H1 (cell line): ENCODE data around the gene SRPK3. TPM values are rescaled to one million over a fixed set of nuclear protein-coding genes. Genes with fewer than 3 reads are reported as not detected.

ENCODE experiments used
- CTCF ChIA-PET: fragments of 300-600 bp; sonication (Branson Sonifier 250); formaldehyde crosslinking; loops from one replicate; lab custom pipeline; 2021; ENCODE audit not compliant: partially characterized antibody; lab: Charles Lee
- POLR2A ChIA-PET: fragments of 300-600 bp; sonication (Branson Sonifier 250); formaldehyde crosslinking; loops from one replicate; lab custom pipeline; 2021; ENCODE audit warnings: inconsistent platforms; ENCODE audit not compliant: partially characterized antibody; lab: Charles Lee
- DNase-seq, 2 experiments: peaks; one replicate each; pipeline versions ENCODE4 v3.0.0 to v3.0.0-alpha.2; 2010 to 2022; ENCODE audit warnings: low spot score in 2 of 2, low read depth in 1 of 2, mixed read lengths in 1 of 2
- FAIRE-seq: peaks from 2 replicates; lab custom pipeline; 2011; peaks lifted over from hg19 to GRCh38; lab: Jason Lieb, UNC
- H2AFZ ChIP-seq: 2 replicates; pipeline ENCODE4 v1.8.1; 2012; ENCODE audit warnings: low read length, inconsistent platforms
- H2AK5ac ChIP-seq: 2 replicates; pipeline ENCODE4 v1.6.1; 2013; ENCODE audit warnings: low read depth, low read length
- H2BK120ac ChIP-seq: replicated peaks from 2 replicates; pipeline ENCODE3; 2013; ENCODE audit warnings: low read depth, low read length, inconsistent platforms
- H2BK12ac ChIP-seq: 2 replicates; pipeline ENCODE4 v1.6.1; 2013; ENCODE audit warnings: low read depth, low read length
- H2BK15ac ChIP-seq: 2 replicates; pipeline ENCODE4 v1.6.1; 2013; ENCODE audit warnings: low read length
- H2BK20ac ChIP-seq: 2 replicates; pipeline ENCODE4 v1.6.1; 2013; ENCODE audit warnings: low read length
- H2BK5ac ChIP-seq: 2 replicates; pipeline ENCODE4 v1.6.1; 2013; ENCODE audit warnings: low read depth, low read length
- H3K14ac ChIP-seq: 2 replicates; pipeline ENCODE4 v1.6.1; 2013; ENCODE audit warnings: inconsistent platforms; ENCODE audit not compliant: insufficient read length
- H3K18ac ChIP-seq: 2 replicates; pipeline ENCODE4 v1.6.1; 2013; ENCODE audit warnings: low read length; ENCODE audit errors: extremely low read depth
- H3K23ac ChIP-seq: 2 replicates; pipeline ENCODE4 v1.6.1; 2013; ENCODE audit warnings: inconsistent platforms; ENCODE audit not compliant: insufficient read length
- H3K23me2 ChIP-seq: 2 replicates; pipeline ENCODE4 v1.6.1; 2013; ENCODE audit warnings: low read depth, low read length
- H3K27ac ChIP-seq: 2 replicates; pipeline ENCODE4 v1.6.1; 2011; ENCODE audit warnings: low read depth, low read length, inconsistent platforms
- H3K27me3 ChIP-seq, 4 experiments: replicated peaks in 1 of 4; 1 replicate in 1 of 4; 2 replicates in 3 of 4; pipeline versions ENCODE4 v1.6.1 to v1.8.1; 2011 to 2013; ENCODE audit warnings: low read length in 3 of 4, mild to moderate bottlenecking in 3 of 4, inconsistent platforms in 2 of 4, mixed read lengths in 2 of 4, moderate library complexity in 1 of 4; ENCODE audit not compliant: control insufficient read depth in 3 of 4, insufficient read depth in 3 of 4; ENCODE audit errors: extremely low read depth in 1 of 4
- H3K36me3 ChIP-seq, 4 experiments: 2 replicates each; pipeline versions ENCODE4 v1.6.1 to v1.8.1; 2011 to 2013; ENCODE audit warnings: mild to moderate bottlenecking in 4 of 4, low read length in 3 of 4, moderate library complexity in 2 of 4, control low read depth in 1 of 4, inconsistent platforms in 1 of 4; ENCODE audit not compliant: insufficient read depth in 4 of 4, control insufficient read depth in 2 of 4
- H3K4ac ChIP-seq: replicated peaks from 2 replicates; pipeline ENCODE3; 2013; ENCODE audit warnings: low read length, low read depth, mixed read lengths, inconsistent platforms; ENCODE audit not compliant: insufficient read length
- H3K4me1 ChIP-seq, 4 experiments: replicated peaks in 1 of 4; 1 replicate in 1 of 4; 2 replicates in 3 of 4; pipeline versions ENCODE4 v1.6.1 to v1.8.1; 2011 to 2013; ENCODE audit warnings: low read length in 3 of 4, inconsistent platforms in 2 of 4, mixed read lengths in 1 of 4; ENCODE audit not compliant: insufficient read depth in 4 of 4, control insufficient read depth in 3 of 4
- H3K4me2 ChIP-seq, 2 experiments: 2 replicates each; pipeline versions ENCODE4 v1.6.1 to v1.8.1; 2011 to 2013; ENCODE audit warnings: low read depth in 2 of 2, low read length in 2 of 2, control low read depth in 1 of 2, inconsistent platforms in 1 of 2, mild to moderate bottlenecking in 1 of 2; ENCODE audit not compliant: insufficient read depth in 1 of 2
- H3K4me3 ChIP-seq, 4 experiments: fragments of 200-600, 300-600 bp in 1 of 4; sonication (generic), shearing (Covaris generic), sonication (Bioruptor Twin) in 1 of 4; 2 replicates each; pipeline versions ENCODE4 v1.5.1 to v1.8.1; 2011 to 2016; ENCODE audit warnings: low read length in 4 of 4, low read depth in 3 of 4, control low read depth in 2 of 4, inconsistent platforms in 2 of 4, mild to moderate bottlenecking in 2 of 4, mixed read lengths in 1 of 4, moderate library complexity in 1 of 4; ENCODE audit not compliant: insufficient read depth in 2 of 4; ENCODE audit errors: extremely low read depth in 1 of 4
- H3K56ac ChIP-seq: replicated peaks from 2 replicates; pipeline ENCODE3; 2013; ENCODE audit warnings: low read depth, mild to moderate bottlenecking, mixed read lengths, low read length, inconsistent platforms; ENCODE audit not compliant: insufficient read length
- H3K79me1 ChIP-seq: 2 replicates; pipeline ENCODE4 v1.6.1; 2013; ENCODE audit warnings: low read depth, low read length, control low read depth
- H3K79me2 ChIP-seq, 2 experiments: 2 replicates each; pipeline versions ENCODE4 v1.6.1 to v1.8.1; 2012 to 2013; ENCODE audit warnings: low read length in 2 of 2, mild to moderate bottlenecking in 2 of 2, inconsistent platforms in 1 of 2; ENCODE audit not compliant: insufficient read depth in 2 of 2, control insufficient read depth in 1 of 2
- H3K9ac ChIP-seq, 4 experiments: replicated peaks in 1 of 4; 1 replicate in 1 of 4; 2 replicates in 3 of 4; pipeline versions ENCODE4 v1.6.1 to v1.8.1; 2011 to 2013; ENCODE audit warnings: low read depth in 3 of 4, low read length in 3 of 4, control low read depth in 2 of 4, mild to moderate bottlenecking in 2 of 4, moderate library complexity in 2 of 4, inconsistent platforms in 1 of 4; ENCODE audit errors: extremely low read depth in 1 of 4
- H3K9me3 ChIP-seq, 2 experiments: 2 replicates each; pipeline versions ENCODE4 v1.6.1 to v1.8.1; 2012 to 2013; ENCODE audit warnings: mild to moderate bottlenecking in 2 of 2, moderate library complexity in 2 of 2, control low read depth in 1 of 2, inconsistent platforms in 1 of 2, low read depth in 1 of 2, low read length in 1 of 2, mixed read lengths in 1 of 2; ENCODE audit not compliant: insufficient read depth in 2 of 2
- H4K20me1 ChIP-seq, 2 experiments: replicated peaks in 1 of 2; 2 replicates each; pipeline versions ENCODE3 to v1.8.1; 2011 to 2013; ENCODE audit warnings: inconsistent platforms in 2 of 2, low read length in 2 of 2, mild to moderate bottlenecking in 1 of 2; ENCODE audit not compliant: insufficient read depth in 2 of 2, control insufficient read depth in 1 of 2
- H4K5ac ChIP-seq: 2 replicates; pipeline ENCODE4 v1.6.1; 2013; ENCODE audit warnings: low read length, low read depth, mixed read lengths, inconsistent platforms; ENCODE audit not compliant: insufficient read length
- H4K8ac ChIP-seq: 2 replicates; pipeline ENCODE4 v1.8.0; 2013; ENCODE audit warnings: mild to moderate bottlenecking, moderate library complexity, low read length, inconsistent platforms; ENCODE audit not compliant: insufficient read depth; ENCODE audit errors: extremely low read depth
- H4K91ac ChIP-seq: replicated peaks from 2 replicates; pipeline ENCODE3; 2013; ENCODE audit warnings: low read length, mixed read lengths, inconsistent platforms; ENCODE audit not compliant: insufficient read length
- ASH2L ChIP-seq: fragments of 200-600, 300-600 bp; sonication (generic); IDR thresholded peaks from one replicate; pipeline ENCODE4 v1.7.1; 2017; ENCODE audit warnings: low read length
- CTBP2 ChIP-seq: IDR thresholded peaks from 2 replicates; pipeline ENCODE4 v1.7.0; 2011; ENCODE audit warnings: borderline replicate concordance, mild to moderate bottlenecking, moderate library complexity, mixed read lengths, low read length; ENCODE audit not compliant: insufficient read depth, insufficient read length
- E2F6 ChIP-seq: IDR thresholded peaks from 2 replicates; pipeline ENCODE4 v1.6.1; 2012; ENCODE audit warnings: inconsistent platforms
- EGR1 ChIP-seq: IDR thresholded peaks from 2 replicates; pipeline ENCODE4 v1.6.1; 2011; ENCODE audit warnings: low read depth, low read length, borderline replicate concordance
- EP300 ChIP-seq, 2 experiments: IDR thresholded peaks; 1 replicate in 1 of 2; 2 replicates in 1 of 2; pipeline ENCODE4 v1.6.1; 2011 to 2012; ENCODE audit warnings: low read depth in 2 of 2, low read length in 2 of 2, mild to moderate bottlenecking in 2 of 2, borderline replicate concordance in 1 of 2, inconsistent platforms in 1 of 2, moderate library complexity in 1 of 2
- KDM1A ChIP-seq: fragments of 200-600, 300-600 bp; sonication (generic); IDR thresholded peaks from 2 replicates; pipeline ENCODE4 v1.7.1; 2016; ENCODE audit warnings: mild to moderate bottlenecking, low read length, borderline replicate concordance
- NANOG ChIP-seq: IDR thresholded peaks from 2 replicates; pipeline ENCODE4 v1.6.1; 2011; ENCODE audit warnings: low read length, low read depth, mild to moderate bottlenecking, inconsistent platforms; ENCODE audit not compliant: insufficient read depth, poor library complexity, severe bottlenecking
- NRF1 ChIP-seq: IDR thresholded peaks from 2 replicates; pipeline ENCODE4 v1.6.1; 2011; ENCODE audit warnings: mild to moderate bottlenecking, low read depth, low read length, improper control_type of control experiment
- SIN3A ChIP-seq, 2 experiments: IDR thresholded peaks in 1 of 2; conservative IDR thresholded peaks in 1 of 2; 2 replicates each; pipeline ENCODE4 v1.6.1; 2011 to 2012; ENCODE audit warnings: low read length in 2 of 2, improper control_type of control experiment in 1 of 2, low read depth in 1 of 2, mild to moderate bottlenecking in 1 of 2
- TBP ChIP-seq: IDR thresholded peaks from 2 replicates; pipeline ENCODE4 v1.6.1; 2011; ENCODE audit warnings: low read depth, low read length, improper control_type of control experiment
- TEAD4 ChIP-seq: IDR thresholded peaks from 2 replicates; pipeline ENCODE4 v1.6.1; 2012; ENCODE audit warnings: low read depth, low read length, inconsistent platforms, mixed read lengths
- WGBS, 2 experiments: shearing (Covaris generic) in 1 of 2; methylation state at CpG; one replicate each; pipeline versions ENCODE4 v1.1.6 to v1.1.7; 2013 to 2015; ENCODE audit warnings: low lambda C conversion rate in 2 of 2, mixed read lengths in 2 of 2, inconsistent platforms in 1 of 2, low coverage in 1 of 2, missing lambda C conversion rate in 1 of 2; ENCODE audit not compliant: insufficient replicate concordance in 2 of 2, insufficient coverage in 1 of 2, insufficient read length in 1 of 2; ENCODE audit errors: extremely low coverage in 1 of 2, missing lambda C conversion rate in 1 of 2; 5-methylcytosine and 5-hydroxymethylcytosine counted together
- polyA plus RNA-seq, 7 experiments: library from polyadenylated mRNA; depleted of rRNA in 3 of 7; stranded (reverse) in 5 of 7; unstranded in 2 of 7; fragments of >200 nt in 5 of 7; fragments of 200-250 nt in 2 of 7; gene quantifications; 1 replicate in 5 of 7; 2 replicates in 1 of 7; 4 replicates in 1 of 7; pipeline versions ENCODE4 v1.2.1 to v1.2.3, GENCODE V29; 2011 to 2013; ENCODE audit warnings: missing spikeins in 2 of 7, mixed read lengths in 2 of 7
- total RNA-seq: library from RNA; stranded (reverse); fragmentation: NEBNext Ultra II Directional; extraction: Animal tissue kit (Norgen Biotek cat#: 25700); gene quantifications from 2 replicates; pipeline ENCODE4 v1.2.1, GENCODE V29; 2021

SRPK3 gene
- total and polyA plus RNA-seq, 2 of the 8 experiments (the other 6 are each of a cell fraction or from before 2014, with no cell fraction given) = not detected

GRCh38 chrX:153830640-153831428 lies 50.0 kb downstream of the SRPK3 start:
- no peak overlapping the region for H2BK120ac ChIP-seq
- no peaks in the 10 kb centered on the region for H3K36me3 ChIP-seq
- TF ChIP-seq CTBP2 = no peak
- no peak for TF ChIP-seq SIN3A (conservative IDR thresholded peaks at IDR 0.05 in 1 of 2, IDR thresholded peaks at IDR 0.05 in 1 of 2; ENCODE audit: low read depth in 1 of 2, low read length in 2 of 2)
- no peak for TF ChIP-seq E2F6
- no peak for TF ChIP-seq NANOG
- no peak for TF ChIP-seq TEAD4
- no peak for TF ChIP-seq KDM1A
- no peak for TF ChIP-seq ASH2L
- TF ChIP-seq EGR1 = no peak
- TF ChIP-seq EP300 (IDR thresholded peaks at IDR 0.05; ENCODE audit: borderline replicate concordance in 1 of 2, low read depth in 2 of 2, low read length in 2 of 2) = no peak
- TF ChIP-seq TBP = no peak
- no peak for TF ChIP-seq NRF1

More at GRCh38 chrX:153830640-153831428, 50.0 kb downstream of the SRPK3 start:
- no peak overlapping the region for H4K91ac ChIP-seq
- FAIRE-seq (no peak), DNase-seq (no peak)
- no peaks in the 10 kb centered on the region for H3K79me1 ChIP-seq
- no peaks in the 10 kb centered on the region for H3K9me3 ChIP-seq
- CTCF ChIA-PET = no interaction called here
- peaks cover 0 to 6% (median 2%) of the 10 kb centered on the region in 4 experiments; a peak in 3 of 7 replicates for H3K27me3 ChIP-seq
- POLR2A ChIA-PET = no interaction called here
- H3K4me2 ChIP-seq = peak overlapping the region; percentile 60 to 79
- no peaks in the 10 kb centered on the region for H3K23me2 ChIP-seq
- 0% methylated on average over 9 of the region's 102 CpGs; no CpG with 5 or more reads in 1 of the 2 experiments for WGBS, 2 experiments
- H3K14ac ChIP-seq = no peak overlapping the region
- H2BK15ac ChIP-seq = no peak overlapping the region
- no peak overlapping the region for H3K4ac ChIP-seq
- peaks cover 11 to 34% of the 10 kb centered on the region in 2 experiments; a peak in 3 of 4 replicates for H3K79me2 ChIP-seq
- H2AFZ ChIP-seq = no peak overlapping the region
- no peak overlapping the region for H4K5ac ChIP-seq
- H2AK5ac ChIP-seq = no peak overlapping the region
- no peak overlapping the region for H3K27ac ChIP-seq
- peaks cover 0 to 15% (median 8%) of the 10 kb centered on the region in 4 experiments; a peak in 5 of 7 replicates for H3K4me1 ChIP-seq
- H3K9ac ChIP-seq = peak overlapping the region in 1 of 4 experiments; percentile 43; a peak in 1 of 7 replicates
- H3K23ac ChIP-seq = no peak overlapping the region
- no peaks in the 10 kb centered on the region for H4K20me1 ChIP-seq
- no peak overlapping the region; the same call in 1 of the 2 replicates for H4K8ac ChIP-seq
- peak overlapping the region; percentile 32 to 61 (median 46); a peak in 6 of 8 replicates for H3K4me3 ChIP-seq
- no peak overlapping the region for H3K18ac ChIP-seq
- no peak overlapping the region for H2BK12ac ChIP-seq
- H2BK20ac ChIP-seq = no peak overlapping the region
- no peak overlapping the region for H3K56ac ChIP-seq
- H2BK5ac ChIP-seq = no peak overlapping the region; the same call in 1 of the 2 replicates
